Upper lobe of left lung (tissue), 6 donors: ENCODE data around the gene DGLUCY. TPM values are rescaled to one million over a fixed set of nuclear protein-coding genes. Genes with fewer than 3 reads are reported as not detected.

Experiments
- ATAC-seq, 2 donors: fragments of 200-7000 bp; cut with Tn5 transposase; one replicate each; pipeline ENCODE4 v1.9.1; 2022; ENCODE audit warnings: mild to moderate bottlenecking in 2 of 2, moderate library complexity in 2 of 2; ENCODE audit not compliant: low FRiP score in 2 of 2
- DNase-seq, 2 donors: peaks; one replicate each; pipeline ENCODE4 v3.0.0-alpha.2; 2019 to 2020
- H3K27ac ChIP-seq, 4 donors: fragments of 200-600 bp; sonication (generic); one replicate each; pipeline ENCODE4 v1.5.1; 2016 to 2019
- H3K27me3 ChIP-seq, 4 donors: fragments of 200-600 bp; sonication (generic); one replicate each; pipeline ENCODE4 v1.5.1; 2017 to 2019
- H3K36me3 ChIP-seq, 4 donors: fragments of 200-600 bp; sonication (generic); one replicate each; pipeline ENCODE4 v1.5.1; 2016 to 2019
- H3K4me1 ChIP-seq, 4 donors: fragments of 200-600 bp; sonication (generic); one replicate each; pipeline ENCODE4 v1.5.1; 2018 to 2019
- H3K4me3 ChIP-seq, 4 donors: fragments of 200-600 bp; sonication (generic); one replicate each; pipeline ENCODE4 v1.5.1; 2017 to 2019; ENCODE audit warnings: mild to moderate bottlenecking in 2 of 4, moderate library complexity in 1 of 4
- H3K9me3 ChIP-seq, 4 donors: fragments of 200-600 bp; sonication (generic); one replicate each; pipeline ENCODE4 v1.5.1; 2018 to 2019
- EP300 ChIP-seq, 4 donors: sonication (generic); formaldehyde crosslinking; IDR thresholded peaks; one replicate each; pipeline ENCODE4 v1.5.1; 2017; ENCODE audit warnings: antibody characterized with exemption in 4 of 4, control low read depth in 2 of 4
- POLR2A ChIP-seq, 4 donors: fragments of 450-650 bp; IDR thresholded peaks; one replicate each; pipeline ENCODE4 v1.5.1; 2016 to 2017; ENCODE audit warnings: antibody characterized with exemption in 4 of 4, mild to moderate bottlenecking in 2 of 4
- POLR2AphosphoS5 ChIP-seq, 2 donors: sonication (generic); formaldehyde crosslinking; IDR thresholded peaks; one replicate each; pipeline ENCODE4 v1.5.1; 2017; ENCODE audit warnings: antibody characterized with exemption in 2 of 2
- WGBS, 2 donors: methylation state at CpG; one replicate each; pipeline ENCODE4 v1.1.5; 2017 to 2018; 5-methylcytosine and 5-hydroxymethylcytosine counted together
- total RNA-seq, 6 donors: library from RNA; depleted of rRNA in 4 of 6; stranded (reverse); fragments of >200 nt in 4 of 6; gene quantifications; one replicate each; pipeline versions ENCODE4 v1.1.0 to v1.2.1, GENCODE V29; 2016 to 2021
- TF ChIP-seq, protein P1 (sequence below), 6 experiments: fragments of 450-650 bp in 4 of 6; fragments of 200-600 bp in 2 of 6; sonication (generic) in 2 of 6; IDR thresholded peaks; one replicate each; pipeline ENCODE4 v1.5.1; 2016 to 2019; ENCODE audit warnings: antibody characterized with exemption in 6 of 6
- donor health status: DM: no; HTN: no; CAD: no; lungs with moderate emphysema.
- donor health status: DM: no; HTN: yes; CAD: no; lungs with severe emphysema.

Gene DGLUCY
- total RNA-seq, 6 donors from 2014 or later = 54.7 to 141 (median 80.3) TPM

DNA sequence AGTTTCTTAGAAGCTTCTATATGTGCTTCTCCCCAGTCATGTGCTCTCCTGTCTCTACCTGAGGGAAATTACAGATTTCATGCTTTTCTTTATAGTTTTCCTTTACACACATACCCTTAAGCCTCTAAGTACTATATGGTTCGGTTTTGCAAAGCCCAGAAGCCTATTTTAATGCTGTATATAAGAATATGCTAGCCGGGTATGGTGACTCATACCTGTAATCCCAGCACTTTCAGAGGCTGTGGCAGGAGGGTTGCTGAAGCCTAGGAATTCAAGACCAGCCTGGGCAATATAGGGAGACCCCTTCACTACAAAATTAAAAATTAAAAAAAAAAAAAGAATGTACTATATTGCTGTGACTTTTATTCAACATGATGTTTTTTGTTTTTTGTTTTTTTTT, 15.4 kb downstream of the DGLUCY start:
- DNase-seq (no peak), ATAC-seq (no peak)
- H3K36me3 ChIP-seq = peaks cover 0 to 33% (median 19%) of the 10 kb centered on the region in 4 donors
- no peak overlapping the region for H3K27ac ChIP-seq
- no peak overlapping the region for H3K4me3 ChIP-seq
- H3K27me3 ChIP-seq = no peaks in the 10 kb centered on the region
- TF ChIP-seq POLR2AphosphoS5 (IDR thresholded peaks at IDR 0.05) (no peak), EP300 (IDR thresholded peaks at IDR 0.05) (no peak), POLR2A (IDR thresholded peaks at IDR 0.05) (no peak)
- TF ChIP-seq, protein P1, sequence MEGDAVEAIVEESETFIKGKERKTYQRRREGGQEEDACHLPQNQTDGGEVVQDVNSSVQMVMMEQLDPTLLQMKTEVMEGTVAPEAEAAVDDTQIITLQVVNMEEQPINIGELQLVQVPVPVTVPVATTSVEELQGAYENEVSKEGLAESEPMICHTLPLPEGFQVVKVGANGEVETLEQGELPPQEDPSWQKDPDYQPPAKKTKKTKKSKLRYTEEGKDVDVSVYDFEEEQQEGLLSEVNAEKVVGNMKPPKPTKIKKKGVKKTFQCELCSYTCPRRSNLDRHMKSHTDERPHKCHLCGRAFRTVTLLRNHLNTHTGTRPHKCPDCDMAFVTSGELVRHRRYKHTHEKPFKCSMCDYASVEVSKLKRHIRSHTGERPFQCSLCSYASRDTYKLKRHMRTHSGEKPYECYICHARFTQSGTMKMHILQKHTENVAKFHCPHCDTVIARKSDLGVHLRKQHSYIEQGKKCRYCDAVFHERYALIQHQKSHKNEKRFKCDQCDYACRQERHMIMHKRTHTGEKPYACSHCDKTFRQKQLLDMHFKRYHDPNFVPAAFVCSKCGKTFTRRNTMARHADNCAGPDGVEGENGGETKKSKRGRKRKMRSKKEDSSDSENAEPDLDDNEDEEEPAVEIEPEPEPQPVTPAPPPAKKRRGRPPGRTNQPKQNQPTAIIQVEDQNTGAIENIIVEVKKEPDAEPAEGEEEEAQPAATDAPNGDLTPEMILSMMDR (IDR thresholded peaks at IDR 0.05) = no peak
- peaks cover 4 to 33% (median 20%) of the 10 kb centered on the region in 4 donors for H3K4me1 ChIP-seq
- H3K9me3 ChIP-seq = no peaks in the 10 kb centered on the region
- WGBS, 2 donors = 71 to 84% methylated on average over 2 of the region's 2 CpGs

DNA sequence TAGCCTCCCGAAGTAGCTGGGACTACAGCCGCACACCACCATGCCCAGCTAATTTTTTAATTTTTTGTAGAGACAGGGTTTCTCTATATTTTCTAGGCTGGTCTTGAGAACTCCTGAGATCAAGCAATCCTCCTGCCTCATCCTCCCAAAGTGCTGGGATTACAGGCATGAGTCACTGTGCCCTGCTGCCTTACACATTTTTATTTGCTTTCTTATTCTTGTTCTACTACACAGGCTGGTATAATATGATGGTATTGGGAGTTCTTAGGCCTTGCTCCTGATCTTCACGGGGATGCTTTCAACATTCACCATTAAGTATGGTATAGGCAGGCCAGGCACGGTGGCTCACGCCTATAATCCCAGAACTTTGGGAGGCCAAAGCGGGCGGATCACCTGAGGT, 21.2 kb downstream of the DGLUCY start:
- peaks cover 0 to 34% (median 23%) of the 10 kb centered on the region in 4 donors for H3K36me3 ChIP-seq
- 91 to 98% methylated on average over 7 of the region's 7 CpGs for WGBS, 2 donors
- TF ChIP-seq POLR2A (IDR thresholded peaks at IDR 0.05) (no peak), POLR2AphosphoS5 (IDR thresholded peaks at IDR 0.05) (no peak), EP300 (IDR thresholded peaks at IDR 0.05) (no peak)
- TF ChIP-seq, protein P1 (IDR thresholded peaks at IDR 0.05) = no peak
- ATAC-seq (no peak), DNase-seq (no peak)
- no peak overlapping the region for H3K4me3 ChIP-seq
- H3K9me3 ChIP-seq = no peaks in the 10 kb centered on the region
- H3K27me3 ChIP-seq = no peaks in the 10 kb centered on the region
- H3K4me1 ChIP-seq = no peaks in the 10 kb centered on the region
- H3K27ac ChIP-seq = no peak overlapping the region

DNA sequence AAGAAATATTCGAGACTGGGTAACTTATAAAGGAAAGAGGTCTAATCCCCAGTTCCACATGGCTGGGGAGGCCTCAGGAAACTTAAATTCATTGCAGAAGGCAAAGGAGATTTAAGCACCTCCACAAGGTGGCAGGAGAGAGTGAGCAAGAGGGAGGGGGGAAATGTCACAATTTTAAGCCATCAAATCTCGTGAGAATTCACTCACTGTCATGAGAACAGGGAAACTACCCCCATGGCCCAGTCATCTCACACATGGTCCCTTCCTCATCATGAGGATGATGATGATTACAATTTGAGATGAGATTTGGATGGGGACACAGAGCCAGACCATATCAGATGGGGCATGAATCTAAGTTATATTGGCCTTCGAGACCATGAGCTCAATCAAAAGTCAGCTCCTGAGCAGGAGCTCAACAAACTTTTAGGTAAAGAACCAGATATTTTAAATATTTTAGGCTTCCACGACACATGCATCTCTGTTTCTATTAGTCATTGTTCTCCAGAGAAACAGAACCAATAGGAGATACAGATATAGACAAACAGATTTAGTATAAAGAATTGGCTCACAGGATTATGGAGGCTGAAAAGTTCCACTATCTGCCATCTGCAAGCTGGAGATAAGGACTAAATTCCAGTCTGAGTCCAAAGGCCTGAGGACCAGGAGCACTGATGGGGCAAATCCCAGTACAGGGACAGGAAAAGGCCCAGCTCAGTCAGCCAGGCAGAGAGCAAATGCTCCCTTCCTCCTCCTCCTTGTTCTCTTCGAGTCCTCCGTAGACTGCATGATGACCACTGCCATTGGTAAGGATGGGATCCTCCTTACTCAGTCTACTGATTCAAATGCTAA, 24.9 kb downstream of the DGLUCY start:
- DNase-seq (no peak), ATAC-seq (peak in 1 of 2 donors; percentile 28)
- no peaks in the 10 kb centered on the region for H3K9me3 ChIP-seq
- WGBS, 2 donors = 74 to 81% methylated on average over 6 of the region's 6 CpGs
- peaks cover 0 to 12% (median 4%) of the 10 kb centered on the region in 4 donors for H3K36me3 ChIP-seq
- H3K4me1 ChIP-seq = peaks cover 0 to 20% (median 10%) of the 10 kb centered on the region in 4 donors
- no peak overlapping the region for H3K27ac ChIP-seq
- H3K4me3 ChIP-seq = no peak overlapping the region
- H3K27me3 ChIP-seq = no peaks in the 10 kb centered on the region
- TF ChIP-seq POLR2AphosphoS5 (IDR thresholded peaks at IDR 0.05) = no peak
- TF ChIP-seq, protein P1 (IDR thresholded peaks at IDR 0.05) = peak in 5 of 6 experiments; percentile 11 to 54 (median 43)
- TF ChIP-seq POLR2A (IDR thresholded peaks at IDR 0.05) = no peak
- no peak for TF ChIP-seq EP300 (IDR thresholded peaks at IDR 0.05)

DNA sequence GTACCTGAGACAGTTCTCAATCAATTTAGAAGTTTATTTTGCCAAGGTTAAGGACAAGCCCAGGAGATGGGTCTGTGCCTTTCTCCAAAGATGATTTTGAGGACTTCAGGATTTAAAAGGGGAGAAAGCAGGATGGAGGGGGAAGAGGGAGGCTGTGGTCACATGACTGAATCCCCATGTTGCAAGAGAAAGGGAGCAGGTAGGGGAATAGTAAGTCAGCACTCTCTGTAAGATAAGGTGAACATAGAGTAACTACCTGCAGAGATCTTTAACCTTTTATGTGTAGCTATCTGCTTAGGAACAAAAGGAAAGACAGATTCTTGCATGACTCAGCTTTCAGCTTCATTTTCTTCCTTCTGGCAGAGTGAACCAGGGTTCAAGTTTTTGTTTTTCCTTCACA, 25.9 kb downstream of the DGLUCY start:
- DNase-seq = no peak
- Histone ChIP-seq H3K27ac (no peak overlapping the region), H3K36me3 (peaks cover 0 to 5% (median 2%) of the 10 kb centered on the region in 4 donors), H3K9me3 (no peaks in the 10 kb centered on the region), H3K4me3 (no peak overlapping the region), H3K4me1 (peaks cover 4 to 31% (median 20%) of the 10 kb centered on the region in 4 donors), H3K27me3 (no peaks in the 10 kb centered on the region)
- TF ChIP-seq POLR2AphosphoS5 (IDR thresholded peaks at IDR 0.05) = no peak
- no peak for TF ChIP-seq EP300 (IDR thresholded peaks at IDR 0.05)
- TF ChIP-seq, protein P1 (IDR thresholded peaks at IDR 0.05) = no peak
- TF ChIP-seq POLR2A (IDR thresholded peaks at IDR 0.05) = no peak
- ATAC-seq = no peak
